H54 (cell line): Measurements from ENCODE around the gene GABBR1.
A peak's percentile ranks its signal among the peaks of the same experiment; 100 is the strongest.

ENCODE experiments used
- DNase-seq: peaks from one replicate; pipeline ENCODE4 v3.0.0; 2011; ENCODE audit warnings: low spot score, mixed read lengths; ENCODE audit not compliant: insufficient read length
- FAIRE-seq: peaks from 3 replicates; lab custom pipeline; 2011; peaks lifted over from hg19 to GRCh38; lab: Jason Lieb, UNC
- POLR2A ChIP-seq: IDR thresholded peaks from 2 replicates; pipeline ENCODE4 v1.6.1; 2011; ENCODE audit warnings: low read depth, mild to moderate bottlenecking, low read length

GABBR1 gene

DNA sequence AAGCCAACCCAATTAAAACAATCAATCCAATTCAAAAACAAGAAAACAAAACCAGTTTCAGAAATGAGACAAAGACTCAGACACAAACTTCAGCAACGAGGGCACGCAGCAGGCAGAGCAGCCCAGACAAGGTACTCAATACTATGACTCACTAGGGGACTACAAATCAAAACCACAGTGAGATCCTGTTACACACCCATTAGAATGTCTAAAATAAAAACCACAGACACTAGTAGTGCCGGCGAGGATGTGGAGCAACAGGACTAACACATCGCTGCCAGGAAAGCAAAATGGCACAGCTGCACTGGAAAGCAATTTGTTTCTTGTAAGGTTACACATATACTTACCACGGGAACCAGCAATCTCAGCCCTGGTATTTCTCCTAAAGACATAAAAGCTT, 116.9 kb downstream of the GABBR1 start:
- DNase-seq (peak; percentile 45), FAIRE-seq (peak; percentile 89)
- TF ChIP-seq POLR2A = no peak

DNA sequence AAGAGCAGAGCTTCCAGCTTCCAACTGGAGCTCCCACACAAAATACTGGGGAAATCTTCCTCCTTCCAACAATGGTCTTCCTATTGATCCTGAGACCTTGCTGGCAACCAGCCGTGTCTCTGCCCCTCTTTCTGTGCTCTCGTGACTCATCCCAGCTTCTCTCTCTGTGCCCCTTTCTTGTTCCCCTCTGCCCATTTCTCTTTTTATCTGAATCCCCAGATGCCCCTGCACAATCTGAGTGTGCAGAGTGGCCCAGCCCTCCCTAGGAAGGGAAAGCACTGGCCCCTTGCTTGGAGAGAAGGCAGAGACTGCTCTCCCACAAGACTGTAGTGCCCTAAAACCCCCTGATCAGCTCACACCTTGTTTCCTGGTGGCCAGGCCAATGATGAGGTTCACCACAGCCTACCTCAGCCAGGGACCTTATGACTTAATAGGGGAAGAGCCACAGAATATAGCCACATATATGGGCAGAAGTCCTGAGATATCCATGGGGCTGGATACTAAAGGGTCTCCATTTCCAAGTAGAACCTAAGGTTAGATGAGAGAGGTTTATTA, 122.2 kb downstream of the GABBR1 start:
- no peak for TF ChIP-seq POLR2A
- DNase-seq = no peak
- FAIRE-seq = no peak

- DNase-seq (no peak), FAIRE-seq (no peak)
- no peak for TF ChIP-seq POLR2A
Observed at GRCh38 chr6:29510202-29510601, 122.8 kb downstream of the GABBR1 start.
